Spleen (tissue), 7 donors: ENCODE data around the gene NT5E.

Experiments
- CTCF ChIP-seq, 11 experiments: fragments of 200-600 bp in 7 of 11; fragments of 450-650 bp in 4 of 11; sonication (generic) in 4 of 11; IDR thresholded peaks in 8 of 11; conservative IDR thresholded peaks in 3 of 11; 1 replicate in 7 of 11; 2 replicates in 4 of 11; pipeline versions ENCODE4 v1.4.0 to v1.8.0; 2016 to 2021; ENCODE audit warnings: antibody characterized with exemption in 11 of 11, inconsistent platforms in 4 of 11, mild to moderate bottlenecking in 1 of 11
- POLR2AphosphoS5 ChIP-seq, 3 donors: sonication (generic); formaldehyde crosslinking; IDR thresholded peaks; one replicate each; pipeline ENCODE4 v1.5.1; 2017; ENCODE audit warnings: antibody characterized with exemption in 3 of 3
- donor health status: DM: no; HTN: no; CAD: no; lungs with moderate emphysema.
- donor health status: DM: no; HTN: no; CAD: no.
- donor health status: DM: no; HTN: no; CAD: no.

GRCh38 chr6:85464260-85464644, 14.4 kb downstream of the NT5E start:
- TF ChIP-seq CTCF (IDR thresholded peaks at IDR 0.05 in 8 of 11, conservative IDR thresholded peaks at IDR 0.05 in 3 of 11), result no peak
- TF ChIP-seq POLR2AphosphoS5 (IDR thresholded peaks at IDR 0.05), result peak in 1 of 3 donors; percentile 63
